Cortex of kidney (tissue), 1 donor: ENCODE data around the gene DRGX.

ENCODE experiments used
- DNase-seq: peaks from one replicate; lab custom pipeline; 2025; lab: John Stamatoyannopoulos, UW

The DRGX gene

DNA sequence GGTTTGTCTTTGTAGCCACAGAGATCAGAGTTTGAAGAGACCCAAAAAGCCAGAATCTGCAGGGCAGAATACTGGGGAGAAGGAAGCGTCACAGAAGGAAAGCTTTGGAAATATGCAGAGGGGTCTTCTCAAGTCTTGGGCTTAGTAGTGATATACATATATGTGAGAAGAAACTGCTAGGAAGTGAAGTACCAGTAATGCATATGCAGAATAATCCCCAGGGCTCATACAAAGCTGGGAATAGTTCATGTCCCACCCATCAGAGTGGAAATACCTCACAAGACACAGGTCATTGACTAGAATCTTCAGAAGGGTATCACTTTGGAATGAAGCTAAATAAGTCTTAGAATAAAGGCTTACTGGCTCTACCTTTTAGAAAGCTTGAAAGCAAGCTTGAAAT lies 57.3 kb downstream of the DRGX start:
- DNase-seq = no peak

DNA sequence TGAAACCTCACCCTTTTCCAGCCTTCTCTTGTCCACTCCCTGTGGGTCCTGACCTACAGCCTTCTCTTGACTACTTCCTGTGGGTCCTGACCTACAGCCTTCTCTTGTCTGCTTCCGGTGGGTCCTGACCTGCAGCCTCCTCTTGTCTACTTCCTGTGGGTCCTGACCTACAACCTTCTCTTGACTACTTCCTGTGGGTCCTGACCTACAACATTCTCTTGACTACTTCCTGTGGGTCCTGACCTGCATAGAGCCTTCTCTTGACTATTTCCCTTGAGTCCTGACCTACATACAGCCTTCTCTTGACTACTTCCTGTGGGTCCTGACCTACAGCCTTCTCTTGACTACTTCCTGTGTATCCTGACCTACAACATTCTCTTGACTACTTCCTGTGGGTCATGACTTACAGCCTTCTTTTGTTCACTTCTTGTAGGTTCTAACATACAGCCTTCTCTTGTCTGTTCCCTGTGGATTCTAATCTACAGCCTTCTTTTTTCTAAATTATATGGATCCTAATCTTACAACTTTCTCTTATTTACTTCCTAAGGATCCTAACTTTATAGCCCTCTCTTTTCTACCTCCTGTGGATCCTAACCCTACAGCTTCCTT lies 60.4 kb downstream of the DRGX start:
- no peak for DNase-seq

DNA sequence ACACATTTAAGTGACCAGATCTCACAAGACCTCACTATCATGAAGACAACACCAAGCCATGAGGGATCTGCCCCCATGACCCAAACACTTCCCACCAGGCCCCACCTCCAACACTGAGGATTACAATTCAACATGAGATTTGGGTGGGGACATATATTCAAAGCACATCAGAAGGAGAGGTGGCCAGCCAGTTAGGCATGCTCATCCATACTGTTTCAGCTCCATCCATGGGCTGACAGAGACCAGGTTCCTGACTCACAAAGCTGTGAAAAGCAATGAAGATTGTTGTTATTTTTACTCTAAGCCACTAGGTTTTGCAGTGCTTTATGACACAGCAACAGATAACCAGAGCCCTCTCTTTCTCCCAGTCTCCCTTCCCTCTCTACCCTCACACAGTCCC lies 60.9 kb downstream of the DRGX start:
- no peak for DNase-seq

DNA sequence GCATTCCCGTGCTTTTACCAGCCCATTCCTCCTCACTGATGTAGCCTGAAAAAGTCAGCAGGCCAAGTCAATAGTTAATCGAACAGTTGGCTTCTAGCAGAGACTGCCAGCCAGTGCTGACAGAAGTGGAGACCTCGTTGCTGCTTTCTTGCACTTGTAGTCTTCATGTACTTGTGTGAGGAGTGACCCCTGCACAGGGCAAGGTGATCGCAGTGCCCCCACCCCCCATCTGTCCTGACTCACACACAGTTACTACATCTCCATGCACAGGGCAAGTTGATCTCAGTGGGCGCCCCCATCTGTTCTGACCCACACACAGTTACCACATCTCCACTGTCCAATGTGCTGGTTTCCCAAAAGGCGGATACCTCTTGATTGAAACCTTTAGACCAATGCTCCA lies 62.7 kb downstream of the DRGX start:
- DNase-seq = no peak

DNA sequence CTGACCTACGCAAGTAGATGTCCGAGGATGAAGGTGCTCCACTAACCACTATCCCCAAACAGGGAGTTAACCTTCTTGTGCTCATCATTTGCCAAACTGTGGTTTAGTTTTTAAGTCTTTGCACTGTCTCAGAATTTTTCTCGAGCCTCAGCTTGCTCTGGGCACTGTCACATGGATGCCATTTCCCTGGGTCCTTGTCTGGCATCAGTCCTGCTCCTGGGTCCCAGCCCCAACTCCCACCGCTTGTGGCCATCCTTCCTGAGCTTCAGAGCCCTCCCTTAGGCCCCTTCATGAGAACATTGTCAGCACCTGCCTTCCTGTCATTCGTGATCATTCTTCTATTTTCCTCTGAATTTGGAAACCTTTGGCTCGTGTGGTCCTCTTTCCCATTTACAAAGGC lies 63.1 kb downstream of the DRGX start:
- no peak for DNase-seq

DNA sequence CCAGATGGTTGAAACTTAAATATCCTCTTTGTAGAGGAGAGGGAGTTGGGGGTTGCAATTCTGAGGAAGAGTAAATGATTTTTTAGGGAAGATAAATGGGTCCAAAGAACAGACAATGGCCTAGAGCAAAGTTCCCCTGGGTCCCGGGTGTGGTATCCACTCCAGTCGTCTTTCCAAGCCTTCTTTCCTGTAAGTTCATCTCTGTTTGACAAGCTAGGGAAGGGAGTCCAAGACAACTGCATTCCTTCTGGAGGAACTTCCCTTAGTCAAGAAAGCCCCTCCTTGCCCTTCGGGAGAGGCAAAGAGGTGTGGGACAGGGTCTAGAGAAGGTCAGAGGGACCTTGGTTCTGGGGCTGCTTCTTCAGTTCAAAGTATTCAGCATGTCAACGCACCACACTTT lies 63.6 kb downstream of the DRGX start:
- no peak for DNase-seq

DNA sequence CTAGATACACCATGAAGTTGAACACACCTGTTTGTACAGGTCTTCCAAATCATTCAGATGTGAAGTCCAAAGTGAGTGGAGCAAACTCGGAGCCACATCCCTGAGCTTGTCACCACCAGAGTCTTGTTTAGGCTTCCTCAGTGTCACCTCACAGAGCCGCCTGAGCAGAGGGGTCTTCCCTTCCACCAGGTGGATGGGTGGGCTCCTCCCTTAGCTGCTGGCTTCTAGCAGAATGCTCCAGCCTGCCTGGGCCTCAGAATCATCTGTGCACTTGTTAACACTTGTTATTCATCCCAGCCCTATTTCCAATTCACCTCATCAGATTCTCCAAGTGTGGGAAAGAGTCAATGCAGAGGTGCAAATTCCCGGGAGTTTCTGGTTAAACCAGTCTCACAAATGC lies 64.5 kb downstream of the DRGX start:
- no peak for DNase-seq

DNA sequence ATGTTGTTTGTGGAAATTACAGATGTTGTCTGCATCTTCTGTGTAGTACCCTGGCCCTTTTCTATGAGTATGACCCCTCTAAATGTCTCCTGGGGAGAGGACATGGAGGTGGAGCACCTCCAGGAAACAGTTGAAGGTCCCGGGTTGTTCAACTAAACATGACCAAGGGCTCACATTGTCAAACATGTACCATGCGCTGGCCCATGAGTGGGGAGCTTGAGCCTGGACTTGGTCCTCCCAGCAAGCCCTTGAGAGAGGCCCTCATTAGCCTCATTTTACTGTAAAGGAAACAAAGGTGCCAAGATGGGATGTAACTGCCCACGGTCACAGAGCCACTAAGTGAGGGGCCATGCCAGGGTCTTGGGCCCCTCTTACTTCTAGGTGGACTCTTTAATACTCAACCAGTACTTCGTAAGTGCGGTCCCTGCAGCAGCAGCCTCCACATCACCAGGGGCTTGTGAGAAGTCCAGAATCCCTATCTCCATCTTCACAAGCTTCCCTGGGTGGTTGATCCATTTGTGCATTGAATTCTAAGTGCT lies 65.7 kb downstream of the DRGX start:
- DNase-seq = no peak

DNA sequence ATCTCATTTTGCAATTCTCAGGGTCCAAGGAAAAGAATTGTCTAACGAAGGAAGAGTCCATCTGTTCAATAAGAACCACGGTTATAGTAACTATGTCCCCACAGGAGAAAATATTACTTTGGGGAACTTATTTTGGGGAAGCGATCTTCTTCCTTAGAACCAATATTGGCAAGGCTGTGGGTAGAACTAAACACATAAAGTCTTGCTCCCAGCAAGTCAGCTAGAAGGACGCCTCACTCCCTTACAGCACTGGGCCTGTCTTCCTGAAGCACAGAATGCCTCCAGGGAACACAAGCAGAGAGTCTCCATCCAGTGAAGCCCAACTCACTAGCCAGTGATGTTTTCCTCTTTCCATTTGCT lies 66.8 kb downstream of the DRGX start:
- DNase-seq = no peak

DNA sequence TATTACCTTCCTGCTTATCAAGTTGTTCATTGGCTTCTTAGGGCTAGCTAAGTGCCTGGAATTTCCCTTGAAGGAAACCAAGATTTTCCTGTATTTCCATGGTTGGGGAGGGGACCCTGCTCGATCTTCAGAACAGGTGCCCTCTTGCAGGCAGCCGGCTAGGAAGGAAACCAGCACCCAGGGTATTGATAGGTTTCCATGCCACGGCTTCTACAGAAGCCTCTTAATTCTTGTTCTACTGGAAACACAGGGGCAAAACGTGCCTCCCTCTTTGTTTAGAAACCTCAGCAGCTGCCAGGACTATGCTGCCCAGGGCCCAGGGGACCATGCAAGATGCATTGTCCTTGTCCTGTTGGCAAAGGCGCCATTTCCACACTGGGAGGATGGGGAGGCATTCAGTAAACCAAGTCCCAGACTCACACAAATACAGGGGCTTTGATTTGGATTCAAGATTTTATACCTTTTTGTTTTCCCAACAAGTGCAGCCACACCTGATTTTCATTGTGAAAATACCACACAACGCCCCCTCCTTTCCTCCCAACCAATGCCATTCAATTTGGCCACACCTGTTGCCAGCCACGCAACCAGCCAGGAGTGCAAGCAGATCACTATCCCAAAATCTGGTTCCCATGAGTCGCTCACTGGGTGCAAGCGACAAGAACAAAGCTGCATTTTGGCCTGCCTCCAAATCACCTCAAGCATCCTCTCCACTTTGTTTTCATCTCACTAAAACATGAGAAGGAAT lies 67.3 kb downstream of the DRGX start:
- DNase-seq = no peak

DNA sequence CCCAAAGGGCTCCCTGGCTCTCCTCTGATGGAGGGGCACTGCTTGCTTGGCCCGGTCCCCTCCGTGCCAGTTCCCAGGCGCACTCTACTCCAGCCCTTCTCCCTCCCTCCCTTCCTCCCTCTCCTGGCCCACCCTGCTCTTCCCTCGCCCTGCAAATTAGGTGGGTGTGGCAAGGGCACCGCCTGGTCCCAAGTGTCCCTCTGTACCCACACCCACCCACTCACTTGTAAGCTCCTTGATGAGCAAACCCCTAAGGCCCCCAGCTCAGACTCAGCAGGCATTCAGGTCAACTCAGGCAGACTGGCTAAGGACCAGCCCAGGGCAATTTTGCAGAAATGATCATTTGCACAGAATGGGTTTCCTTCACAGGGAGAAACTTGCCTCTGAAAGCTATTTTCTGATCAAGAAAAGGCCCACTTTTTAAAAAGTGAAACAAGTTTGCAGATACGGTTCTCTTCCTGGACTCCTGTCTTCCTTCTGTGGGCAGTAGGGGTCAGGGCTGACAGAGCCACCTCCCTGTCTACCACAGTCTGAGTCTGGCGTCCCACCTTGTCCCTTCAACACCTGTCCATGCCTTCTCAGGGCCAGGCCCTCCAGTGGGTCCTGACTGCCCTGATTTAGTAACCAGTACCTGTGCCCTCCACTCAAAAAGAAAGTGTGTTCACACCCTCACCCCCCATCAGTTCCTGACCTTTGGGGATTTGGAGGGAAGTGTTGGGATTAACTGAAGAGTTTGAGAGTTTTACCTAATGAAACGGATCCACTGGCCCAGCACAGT lies 68.7 kb downstream of the DRGX start:
- no peak for DNase-seq

DNA sequence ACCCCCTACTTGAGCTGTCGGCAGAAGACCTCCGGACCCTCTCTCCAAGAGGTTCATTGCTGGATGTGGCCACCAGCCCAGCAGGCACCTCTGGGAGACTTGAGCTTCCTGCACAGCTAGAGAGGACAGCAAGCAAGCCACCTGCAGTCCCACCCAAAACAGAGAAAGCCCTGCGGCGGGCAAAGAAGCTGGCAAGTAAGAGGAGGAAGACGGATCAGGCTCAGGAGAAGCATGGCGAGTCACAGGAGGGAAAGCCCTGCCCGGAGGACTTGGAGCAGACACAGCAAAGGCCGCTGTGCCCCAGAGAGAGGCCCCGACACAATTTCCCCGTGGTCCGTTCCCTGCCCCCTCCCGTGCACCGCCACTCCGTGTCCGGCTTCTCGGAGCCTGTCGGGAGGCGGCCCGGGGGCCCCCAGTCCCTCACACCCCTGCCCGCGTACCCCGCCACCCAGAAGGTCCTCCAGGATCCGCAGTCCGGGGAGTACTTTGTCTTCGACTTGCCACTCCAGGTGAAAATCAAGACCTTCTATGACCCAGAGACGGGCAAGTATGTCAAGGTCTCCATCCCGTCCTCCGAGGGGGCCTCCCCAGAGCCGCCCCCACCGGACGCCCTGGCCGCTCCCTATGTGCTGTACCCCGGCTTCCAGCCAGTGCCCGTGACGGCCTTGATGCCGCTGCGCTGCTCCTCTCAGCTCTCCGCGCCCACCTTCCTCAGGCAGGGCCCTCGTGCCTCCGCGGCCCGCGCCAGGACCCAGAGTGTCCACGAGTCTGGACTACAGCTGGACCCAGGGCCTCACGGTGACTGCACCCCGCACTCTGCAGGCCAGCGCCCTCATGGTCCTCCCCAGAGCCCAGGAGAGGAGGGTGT lies 69.7 kb downstream of the DRGX start:
- no peak for DNase-seq

DNA sequence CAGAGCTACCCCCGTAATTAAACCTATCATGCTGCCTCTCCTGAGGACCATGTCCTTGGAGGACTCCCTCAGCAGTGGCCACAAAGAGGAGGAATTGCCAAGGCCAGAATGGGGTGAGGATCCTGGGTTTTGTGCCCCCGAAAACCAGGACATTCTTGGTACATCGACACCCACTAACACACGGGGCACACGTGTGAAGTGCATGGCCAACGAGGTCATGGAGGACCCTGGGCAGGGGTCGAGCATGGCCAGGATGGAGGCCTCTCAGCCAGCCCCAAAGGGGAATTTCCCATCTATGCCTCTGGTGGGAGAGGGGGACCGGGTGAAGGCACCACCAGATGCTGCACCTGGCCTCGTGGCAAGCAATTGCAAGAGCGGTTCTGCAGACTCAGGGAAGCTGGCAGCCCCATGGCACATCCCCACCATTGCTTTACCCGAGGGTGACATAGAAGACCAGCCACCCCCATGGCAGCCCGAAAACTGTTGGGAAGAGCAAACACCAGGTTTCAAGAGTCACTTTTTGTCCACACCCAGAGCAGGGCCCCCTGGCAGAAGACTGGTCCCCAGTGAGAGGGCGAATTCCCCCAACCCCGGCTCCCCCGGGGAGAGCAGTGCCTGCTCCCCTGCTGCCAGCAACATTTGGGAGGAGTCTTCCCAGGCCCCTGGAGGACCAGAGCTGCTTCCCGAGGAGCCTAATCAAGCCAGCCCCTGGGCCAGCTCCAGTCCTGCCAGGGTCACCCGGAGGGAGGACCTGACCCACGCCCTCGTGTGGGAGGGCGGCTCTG lies 70.6 kb downstream of the DRGX start:
- DNase-seq = no peak

DNA sequence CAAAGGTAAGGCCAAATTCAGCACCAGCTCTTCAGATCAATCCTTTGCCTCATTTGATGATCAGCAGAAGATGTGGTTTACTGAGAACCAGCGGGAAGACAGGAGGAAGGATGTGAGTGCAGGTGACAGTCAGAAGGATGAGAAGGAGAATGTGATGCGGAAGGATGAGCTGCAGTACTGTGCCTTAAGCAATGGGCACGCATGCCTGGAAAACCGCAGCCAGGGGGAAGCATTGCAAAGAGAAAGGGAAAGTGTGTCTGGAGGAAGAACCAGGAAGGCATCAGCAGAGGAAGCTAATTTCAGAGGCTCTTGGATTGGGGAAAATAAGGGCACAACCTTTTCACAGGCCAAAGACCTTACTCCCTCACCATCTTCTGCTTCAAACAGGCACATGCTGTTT lies 71.2 kb downstream of the DRGX start:
- no peak for DNase-seq

DNA sequence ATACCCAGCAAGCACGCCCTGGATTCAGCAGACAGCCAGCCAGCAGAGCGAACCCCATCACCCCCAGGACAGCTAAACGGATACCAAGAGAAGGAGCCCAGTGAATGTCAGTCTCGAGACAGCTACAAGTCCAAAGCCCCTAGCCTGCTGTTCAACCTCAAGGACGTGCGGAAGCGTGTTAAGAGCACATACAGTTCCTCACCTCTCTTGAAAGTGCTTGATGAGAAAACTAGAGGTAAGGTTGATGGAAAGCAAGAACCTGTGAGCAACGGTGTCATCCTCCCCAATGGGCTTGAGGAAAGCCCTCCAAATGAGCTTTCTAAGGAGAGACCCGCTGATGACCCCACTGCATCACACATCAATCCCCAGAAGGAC lies 72.0 kb downstream of the DRGX start:
- no peak for DNase-seq

DNA sequence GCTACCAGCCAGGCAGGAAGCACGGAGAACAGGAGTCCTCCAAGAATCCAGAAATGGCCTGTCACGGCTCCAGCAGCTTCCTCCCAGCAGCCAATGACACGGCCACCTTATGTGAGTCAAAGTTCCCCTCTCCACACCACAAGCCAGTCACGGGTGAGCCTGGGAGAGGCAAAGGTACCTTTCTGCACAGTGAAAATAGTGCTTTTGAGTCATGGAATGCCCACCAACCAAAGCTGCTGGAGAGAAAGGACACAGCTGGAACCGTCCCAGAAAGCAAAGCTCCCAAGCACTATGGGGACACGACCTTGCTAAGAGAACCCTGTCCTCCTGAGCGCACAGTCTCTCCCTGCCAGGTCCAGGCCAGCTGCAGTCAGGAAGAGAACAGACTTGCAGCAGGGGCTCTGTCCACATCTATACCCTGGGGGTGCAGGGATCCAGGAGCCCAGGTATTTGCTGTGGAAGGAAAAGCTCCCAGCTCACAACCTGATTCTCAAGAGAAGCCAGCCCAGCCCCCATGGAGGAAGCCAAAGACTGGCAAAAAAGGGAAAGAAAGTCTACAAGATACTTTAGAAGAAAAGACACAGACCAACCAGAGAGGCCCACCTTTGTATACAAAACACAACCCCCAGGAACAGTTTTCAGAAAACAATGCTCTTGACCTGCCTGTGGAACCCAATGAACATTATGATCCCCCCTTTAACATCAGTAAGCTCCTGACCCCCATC lies 72.6 kb downstream of the DRGX start:
- DNase-seq = no peak

DNA sequence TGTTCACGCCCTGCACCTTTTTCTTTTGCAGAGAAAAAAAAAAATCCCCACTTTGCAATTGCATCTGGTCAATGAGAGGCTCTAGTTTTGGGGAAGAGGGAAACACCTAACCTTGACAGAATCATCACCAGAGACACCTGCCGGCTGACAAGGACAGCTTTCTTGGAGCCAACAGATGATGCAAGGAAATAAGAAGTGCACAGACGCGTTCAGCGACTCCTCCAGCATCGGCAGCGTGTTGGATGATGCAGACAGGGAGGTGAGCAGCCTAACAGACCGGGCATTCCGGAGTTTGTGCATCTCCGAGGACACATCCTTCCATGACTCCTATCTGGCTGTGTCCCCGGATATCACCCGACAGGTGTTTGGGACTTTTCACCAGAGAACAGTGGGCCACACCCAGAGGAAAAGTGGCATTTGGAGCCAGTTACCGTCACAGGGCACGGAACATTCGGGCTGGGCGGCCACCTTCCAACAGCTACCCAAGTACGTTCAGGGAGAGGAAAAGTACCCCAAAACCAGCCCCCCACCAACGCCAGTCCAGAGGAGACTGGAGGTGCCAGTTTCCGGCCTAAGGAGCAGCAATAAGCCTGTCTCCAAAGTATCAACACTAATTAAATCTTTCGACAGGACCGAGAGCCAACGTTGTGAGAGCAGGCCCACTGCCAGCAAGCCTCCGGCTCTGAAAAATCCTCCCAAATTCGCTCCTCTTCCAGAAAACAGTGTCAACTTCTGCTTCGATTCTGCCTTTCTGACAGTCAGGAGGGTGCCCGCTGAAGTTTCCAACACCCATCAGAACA lies 73.3 kb downstream of the DRGX start:
- no peak for DNase-seq

DNA sequence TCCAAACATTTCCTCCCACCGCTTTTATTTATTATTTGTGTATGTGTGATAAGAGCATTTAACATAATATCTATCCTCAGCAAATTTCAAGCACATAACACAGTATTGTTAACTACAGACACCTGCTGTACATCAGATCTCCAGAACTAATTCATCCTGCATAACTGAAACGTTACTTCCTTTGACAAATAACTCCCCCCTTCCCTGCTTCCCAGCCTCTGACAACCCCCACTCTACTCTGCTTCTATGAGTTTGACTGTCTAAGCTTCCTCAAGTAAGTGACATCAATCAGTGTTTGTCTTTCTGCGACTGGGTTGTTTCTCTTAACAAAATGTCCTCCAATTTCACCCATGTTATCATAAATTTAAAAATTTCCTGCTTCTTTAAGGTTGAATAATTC lies 74.9 kb downstream of the DRGX start:
- no peak for DNase-seq

DNA sequence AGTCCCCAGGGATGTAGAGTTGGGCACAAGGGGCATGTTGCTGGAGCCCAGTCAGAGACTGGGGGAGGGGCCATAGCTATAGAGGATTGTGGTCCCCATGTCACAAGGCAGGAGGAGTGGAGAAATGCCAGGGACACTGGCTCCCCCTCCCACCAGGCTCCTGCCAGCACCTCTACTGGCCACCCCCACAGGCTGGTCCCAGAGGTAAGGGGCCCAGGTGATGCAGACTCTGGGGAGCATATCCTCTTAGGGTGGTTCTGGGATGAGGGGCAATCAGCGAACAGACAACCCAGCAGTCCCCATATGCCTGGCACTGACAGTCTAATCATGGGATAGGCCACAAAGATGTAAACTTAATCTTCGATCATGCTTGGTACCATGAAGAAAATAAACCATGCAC lies 75.7 kb downstream of the DRGX start:
- DNase-seq = no peak

DNA sequence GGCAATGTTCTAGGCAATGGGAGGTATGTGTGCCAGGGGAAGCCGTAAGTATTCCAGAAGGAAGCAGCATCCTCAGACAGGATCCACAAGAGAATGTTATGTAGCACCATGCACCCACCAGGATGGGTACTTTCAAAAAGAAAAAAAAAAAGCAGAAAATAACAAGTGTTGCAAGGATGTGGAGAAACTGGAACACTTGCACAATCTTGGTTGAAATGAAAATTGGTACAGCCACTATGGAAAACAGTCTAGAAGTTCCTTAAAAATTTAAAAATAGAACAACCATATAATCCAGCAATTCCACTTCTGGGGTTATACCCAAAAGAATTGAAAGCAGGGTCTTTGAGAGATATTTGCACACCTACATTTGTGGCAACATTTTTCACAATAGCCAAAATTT lies 76.7 kb downstream of the DRGX start:
- no peak for DNase-seq
